GM12875 (cell line): Measurements from ENCODE around the gene RPS6KA3.

ENCODE experiments used
- H3K4me3 ChIP-seq: one replicate; pipeline ENCODE4 v1.5.1; 2011; ENCODE audit warnings: low read depth, low read length, control low read depth
- TF ChIP-seq, protein P1 (sequence below): IDR thresholded peaks from 2 replicates; pipeline ENCODE4 v1.5.1; 2011; ENCODE audit warnings: low read depth, mild to moderate bottlenecking, control low read depth, inconsistent platforms, low read length, moderate library complexity, borderline replicate concordance; ENCODE audit not compliant: insufficient read depth

The RPS6KA3 gene

DNA sequence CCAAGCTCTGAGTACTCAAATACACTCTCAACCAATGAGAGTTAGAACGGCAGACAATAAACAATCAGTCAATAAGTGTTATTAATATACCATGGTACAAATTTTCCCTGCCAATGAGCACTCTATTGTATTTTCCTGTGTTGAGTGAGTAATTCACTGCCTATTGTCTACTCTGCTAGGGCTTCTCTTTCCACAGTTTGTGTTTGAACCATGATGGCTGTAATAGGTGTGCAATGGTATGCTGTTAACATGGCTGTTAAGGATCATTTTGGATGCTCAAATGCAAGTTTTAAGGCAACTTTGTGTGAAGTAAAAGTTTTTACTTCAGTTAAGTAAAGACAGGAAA lies 41.2 kb downstream of the RPS6KA3 start:
- H3K4me3 ChIP-seq = no peak overlapping the region
- TF ChIP-seq, protein P1, sequence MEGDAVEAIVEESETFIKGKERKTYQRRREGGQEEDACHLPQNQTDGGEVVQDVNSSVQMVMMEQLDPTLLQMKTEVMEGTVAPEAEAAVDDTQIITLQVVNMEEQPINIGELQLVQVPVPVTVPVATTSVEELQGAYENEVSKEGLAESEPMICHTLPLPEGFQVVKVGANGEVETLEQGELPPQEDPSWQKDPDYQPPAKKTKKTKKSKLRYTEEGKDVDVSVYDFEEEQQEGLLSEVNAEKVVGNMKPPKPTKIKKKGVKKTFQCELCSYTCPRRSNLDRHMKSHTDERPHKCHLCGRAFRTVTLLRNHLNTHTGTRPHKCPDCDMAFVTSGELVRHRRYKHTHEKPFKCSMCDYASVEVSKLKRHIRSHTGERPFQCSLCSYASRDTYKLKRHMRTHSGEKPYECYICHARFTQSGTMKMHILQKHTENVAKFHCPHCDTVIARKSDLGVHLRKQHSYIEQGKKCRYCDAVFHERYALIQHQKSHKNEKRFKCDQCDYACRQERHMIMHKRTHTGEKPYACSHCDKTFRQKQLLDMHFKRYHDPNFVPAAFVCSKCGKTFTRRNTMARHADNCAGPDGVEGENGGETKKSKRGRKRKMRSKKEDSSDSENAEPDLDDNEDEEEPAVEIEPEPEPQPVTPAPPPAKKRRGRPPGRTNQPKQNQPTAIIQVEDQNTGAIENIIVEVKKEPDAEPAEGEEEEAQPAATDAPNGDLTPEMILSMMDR = no peak

DNA sequence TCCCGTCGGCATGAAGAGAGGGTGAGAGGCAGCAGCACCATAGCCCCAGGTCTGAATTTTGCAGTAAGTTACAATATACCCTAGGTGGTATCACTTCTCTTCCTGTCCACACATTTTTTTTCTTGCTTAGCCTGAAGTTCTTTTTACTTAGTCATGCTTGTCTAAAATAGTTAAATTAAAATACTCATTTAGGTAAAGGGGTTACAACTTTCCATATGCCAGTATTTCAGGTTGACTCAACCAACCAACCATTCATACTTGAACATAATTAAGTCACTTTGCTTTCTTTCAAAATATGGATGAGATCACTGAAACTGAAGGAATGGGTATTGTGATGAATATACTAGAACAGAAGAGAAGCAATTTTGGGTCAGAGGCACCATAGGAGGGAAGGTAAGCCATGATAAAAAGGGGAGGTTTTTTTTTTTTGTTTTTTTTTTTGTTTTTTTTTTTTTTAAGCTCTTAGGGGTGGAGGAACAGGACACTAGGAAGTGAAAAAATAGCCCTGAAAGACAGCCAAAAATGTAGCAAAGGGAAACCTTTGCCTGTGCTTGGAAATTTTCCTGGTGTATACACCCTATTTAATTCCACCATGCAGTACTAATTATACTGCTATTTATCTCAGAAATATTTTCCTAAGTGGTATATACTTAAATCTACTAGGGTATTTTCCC lies 41.8 kb downstream of the RPS6KA3 start:
- H3K4me3 ChIP-seq = no peak overlapping the region
- TF ChIP-seq, protein P1 = no peak

DNA sequence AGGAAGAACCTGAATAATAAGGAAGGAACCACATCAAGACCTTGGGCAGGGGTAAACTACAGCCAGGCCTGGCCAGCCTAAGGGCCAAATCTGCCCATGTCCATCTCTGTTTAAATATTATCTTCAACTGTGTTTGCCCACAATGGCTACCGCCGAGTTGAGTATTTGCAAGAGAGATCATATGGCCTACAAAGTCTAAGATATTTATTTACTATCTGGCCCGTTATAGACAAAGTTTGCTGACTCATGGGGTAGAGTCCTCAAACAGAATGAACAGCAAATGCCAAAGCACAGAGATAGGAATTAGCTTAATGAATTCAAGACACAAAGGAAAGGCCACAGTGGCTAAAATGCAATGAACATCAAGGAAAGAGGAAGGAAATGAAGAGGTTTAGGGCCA lies 44.8 kb downstream of the RPS6KA3 start:
- TF ChIP-seq, protein P1 = no peak
- H3K4me3 ChIP-seq = no peak overlapping the region

- H3K4me3 ChIP-seq = no peak overlapping the region
Measured at GRCh38 chrX:20218836-20219505, 47.7 kb downstream of the RPS6KA3 start.

DNA sequence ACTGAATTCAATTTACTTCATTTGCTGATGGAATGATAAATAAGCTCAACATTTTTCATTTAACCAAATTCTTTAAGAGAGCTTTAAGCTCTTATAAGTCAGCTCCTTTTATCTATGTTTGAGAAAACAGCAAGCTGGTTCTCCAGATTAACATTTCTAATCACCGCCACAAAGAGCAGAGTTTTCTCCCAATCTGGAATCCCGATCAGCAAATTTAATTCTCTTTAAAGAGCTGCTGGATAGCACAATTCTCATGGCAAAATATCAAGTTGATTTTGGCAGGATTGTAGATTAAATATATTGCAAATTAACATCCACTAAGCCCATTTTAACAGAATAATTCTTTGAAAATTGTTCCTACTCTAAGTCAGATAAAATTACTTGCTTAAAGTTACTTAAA lies 48.8 kb downstream of the RPS6KA3 start:
- TF ChIP-seq, protein P1 = no peak
- H3K4me3 ChIP-seq = no peak overlapping the region

More at GRCh38 chrX:20218836-20219505, 47.7 kb downstream of the RPS6KA3 start:
- TF ChIP-seq, protein P1 = no peak

DNA sequence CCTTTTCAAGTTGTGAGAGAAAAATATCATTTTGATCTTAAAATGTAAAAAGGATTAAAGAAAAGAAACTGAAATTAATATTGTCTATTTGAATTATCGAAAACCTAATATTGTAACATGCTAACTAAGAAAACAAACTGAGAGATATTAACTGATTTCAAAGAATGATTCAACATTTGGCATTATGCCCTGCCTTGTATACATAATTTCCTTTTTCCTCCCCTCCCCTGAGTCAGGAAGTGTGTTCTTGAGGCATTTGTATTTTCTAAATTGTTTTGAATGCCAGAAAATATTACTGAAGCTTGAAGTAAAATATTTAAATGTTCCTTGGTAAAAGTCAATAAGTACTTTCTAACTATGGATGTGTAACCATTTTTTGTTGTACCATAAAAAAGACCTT lies 49.4 kb downstream of the RPS6KA3 start:
- TF ChIP-seq, protein P1 = no peak
- no peak overlapping the region for H3K4me3 ChIP-seq

DNA sequence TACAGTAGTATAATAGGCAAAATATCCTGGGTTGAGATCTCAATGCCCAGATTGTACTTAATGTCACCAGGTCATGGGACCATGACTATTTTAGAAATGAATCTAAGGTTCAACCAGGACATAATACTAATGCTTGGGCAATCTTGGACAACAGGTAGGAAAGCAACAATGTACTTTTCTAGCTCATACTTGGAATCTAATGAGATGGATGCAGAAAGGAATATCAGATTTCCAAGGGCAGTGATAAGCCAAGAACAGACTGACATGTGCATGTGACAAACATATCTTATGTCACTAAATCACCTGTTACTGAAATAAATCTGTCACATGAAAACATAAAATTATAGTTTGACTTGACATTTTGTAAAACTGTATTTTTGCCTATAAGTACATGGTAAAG lies 51.1 kb downstream of the RPS6KA3 start:
- no peak overlapping the region for H3K4me3 ChIP-seq
- TF ChIP-seq, protein P1 = no peak
